ENCODE measurements around the gene MFAP5. TPM values are rescaled to one million over a fixed set of nuclear protein-coding genes. Genes with fewer than 3 reads are reported as not detected.

Gene MFAP5
- total and polyA plus RNA-seq, 2 of the 4 experiments (the other 2 are of a cell fraction): 0.90 to 1.9 TPM

DNA sequence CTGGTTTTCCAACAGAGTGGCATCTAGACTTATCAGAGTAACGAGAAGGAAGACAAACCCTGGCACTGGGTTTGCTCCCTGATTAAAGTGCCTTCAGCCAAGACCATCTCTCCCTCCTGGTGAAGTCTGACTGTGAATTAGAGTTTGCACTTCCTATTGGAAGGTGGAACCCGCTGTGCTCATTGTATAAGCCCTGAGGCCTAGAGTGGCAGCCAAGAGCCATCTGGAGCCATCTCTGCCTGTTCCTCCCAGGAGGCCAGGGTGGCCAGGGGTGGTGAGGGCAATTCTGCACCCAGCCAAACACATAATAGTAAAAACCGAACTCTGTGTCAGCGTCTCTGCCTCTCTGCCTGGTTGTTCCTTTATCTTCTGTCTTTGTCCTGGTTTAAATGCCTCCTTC is 25.0 kb downstream of the MFAP5 start:
- H3K27me3 ChIP-seq (ENCODE audit: control insufficient read depth, insufficient read depth, low read length): 0 out of 2 replicates have a peak, but pooled peaks cover 2% of the 10 kb centered on the region
- H2BK15ac ChIP-seq (ENCODE audit: low read depth, low read length): no peak overlapping the region
- H3K9me3 ChIP-seq (ENCODE audit: control insufficient read depth, insufficient read depth, low read length): no peaks in the 10 kb centered on the region
- no peak overlapping the region for H3K4me2 ChIP-seq (ENCODE audit: low read depth, low read length)
- H4K5ac ChIP-seq (ENCODE audit: low read depth, low read length): no peak overlapping the region
- DNase-seq: no peak
- no TSS peak for BruUV-seq (replicated peaks)
- no peak overlapping the region for H2AK5ac ChIP-seq (ENCODE audit: low read depth, low read length)
- no peak overlapping the region for H4K91ac ChIP-seq (ENCODE audit: insufficient read depth, low read depth, low read length)
- H3K27ac ChIP-seq (ENCODE audit: insufficient read depth, low read length): no peak overlapping the region
- no peak for ATAC-seq (ENCODE audit: low read depth)
- H3K9ac ChIP-seq (ENCODE audit: low read depth, low read length): no peak overlapping the region
- intact Hi-C loops (cut with micrococcal nuclease): no loop called here
- H3K56ac ChIP-seq (ENCODE audit: extremely low read depth, insufficient read depth, low read length): no peak overlapping the region
- dilution Hi-C loops (cut with HindIII; ENCODE audit: low sequenced_read_pairs, unreplicated experiment): no loop called here
- POLR2A ChIA-PET (ENCODE audit: unreplicated experiment): no interaction called here
- no CpG with 5 or more reads among the region's 4 CpGs for WGBS, 2 experiments (ENCODE audit: extremely low coverage in 2 of 2, insufficient read length in 1 of 2)
- no peak overlapping the region for H2AK9ac ChIP-seq (replicated peaks; ENCODE audit: low read depth, low read length, poor library complexity)
- H3K36me3 ChIP-seq (ENCODE audit: control insufficient read depth, insufficient read depth, low read length): no peaks in the 10 kb centered on the region
- TF ChIP-seq NFE2L2 (IDR thresholded peaks at IDR 0.05; ENCODE audit: low read depth, low read length) (no peak), CEBPB (IDR thresholded peaks at IDR 0.05; ENCODE audit: low read depth, low read length) (no peak), SMC3 (IDR thresholded peaks at IDR 0.05; ENCODE audit: low read depth, low read length) (no peak), BHLHE40 (IDR thresholded peaks at IDR 0.05; ENCODE audit: low read depth, low read length) (no peak), MAZ (IDR thresholded peaks at IDR 0.05; ENCODE audit: borderline replicate concordance, low read depth, low read length) (no peak), MXI1 (IDR thresholded peaks at IDR 0.05; ENCODE audit: borderline replicate concordance, low read depth, low read length) (no peak), RFX5 (IDR thresholded peaks at IDR 0.05; ENCODE audit: low read depth, low read length) (no peak), CHD1 (IDR thresholded peaks at IDR 0.05; ENCODE audit: low read depth, low read length) (no peak), RCOR1 (IDR thresholded peaks at IDR 0.05; ENCODE audit: insufficient replicate concordance, low read length) (no peak), RAD21 (IDR thresholded peaks at IDR 0.05; ENCODE audit: low read length) (no peak)
- TF ChIP-seq, protein P1, sequence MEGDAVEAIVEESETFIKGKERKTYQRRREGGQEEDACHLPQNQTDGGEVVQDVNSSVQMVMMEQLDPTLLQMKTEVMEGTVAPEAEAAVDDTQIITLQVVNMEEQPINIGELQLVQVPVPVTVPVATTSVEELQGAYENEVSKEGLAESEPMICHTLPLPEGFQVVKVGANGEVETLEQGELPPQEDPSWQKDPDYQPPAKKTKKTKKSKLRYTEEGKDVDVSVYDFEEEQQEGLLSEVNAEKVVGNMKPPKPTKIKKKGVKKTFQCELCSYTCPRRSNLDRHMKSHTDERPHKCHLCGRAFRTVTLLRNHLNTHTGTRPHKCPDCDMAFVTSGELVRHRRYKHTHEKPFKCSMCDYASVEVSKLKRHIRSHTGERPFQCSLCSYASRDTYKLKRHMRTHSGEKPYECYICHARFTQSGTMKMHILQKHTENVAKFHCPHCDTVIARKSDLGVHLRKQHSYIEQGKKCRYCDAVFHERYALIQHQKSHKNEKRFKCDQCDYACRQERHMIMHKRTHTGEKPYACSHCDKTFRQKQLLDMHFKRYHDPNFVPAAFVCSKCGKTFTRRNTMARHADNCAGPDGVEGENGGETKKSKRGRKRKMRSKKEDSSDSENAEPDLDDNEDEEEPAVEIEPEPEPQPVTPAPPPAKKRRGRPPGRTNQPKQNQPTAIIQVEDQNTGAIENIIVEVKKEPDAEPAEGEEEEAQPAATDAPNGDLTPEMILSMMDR (conservative IDR thresholded peaks at IDR 0.05; ENCODE audit: low read depth, low read length): no peak
- TF ChIP-seq, protein P2, sequence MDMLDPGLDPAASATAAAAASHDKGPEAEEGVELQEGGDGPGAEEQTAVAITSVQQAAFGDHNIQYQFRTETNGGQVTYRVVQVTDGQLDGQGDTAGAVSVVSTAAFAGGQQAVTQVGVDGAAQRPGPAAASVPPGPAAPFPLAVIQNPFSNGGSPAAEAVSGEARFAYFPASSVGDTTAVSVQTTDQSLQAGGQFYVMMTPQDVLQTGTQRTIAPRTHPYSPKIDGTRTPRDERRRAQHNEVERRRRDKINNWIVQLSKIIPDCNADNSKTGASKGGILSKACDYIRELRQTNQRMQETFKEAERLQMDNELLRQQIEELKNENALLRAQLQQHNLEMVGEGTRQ (IDR thresholded peaks at IDR 0.05; ENCODE audit: low read depth, low read length): no peak
- H3K9me1 ChIP-seq (ENCODE audit: insufficient read depth, low read length): no peaks in the 10 kb centered on the region
- in situ Hi-C loops (cut with MboI; ENCODE audit: low sequenced_read_pairs): no loop called here
- no peak overlapping the region for H3K14ac ChIP-seq (replicated peaks; ENCODE audit: low read depth, low read length)
- no peak overlapping the region for H2BK20ac ChIP-seq (ENCODE audit: low read depth, low read length)
- H3K4me3 ChIP-seq (ENCODE audit: insufficient read depth, low read depth, low read length): no peak overlapping the region
- no peak overlapping the region for H2BK120ac ChIP-seq (ENCODE audit: low read depth, low read length)
- H3K4ac ChIP-seq (ENCODE audit: low read depth, low read length): no peak overlapping the region
- H3K18ac ChIP-seq (ENCODE audit: low read depth, low read length): no peak overlapping the region
- CTCF ChIA-PET: interaction anchor here (0.6 to 0.8 kb wide), 2 partner anchors 20 to 253 kb away, joined by 3 to 4 read pairs; no protein-coding TSS in a partner anchor
- H4K8ac ChIP-seq (ENCODE audit: low read depth in 2 of 2, low read length in 2 of 2): no peak overlapping the region
- no peak overlapping the region for H2BK5ac ChIP-seq (ENCODE audit: low read depth, low read length, poor library complexity, severe bottlenecking)
- H3K79me1 ChIP-seq (ENCODE audit: low read depth in 1 of 2, low read length in 2 of 2): no peaks in the 10 kb centered on the region
- no peak overlapping the region for H3K23ac ChIP-seq (ENCODE audit: low read depth, low read length)
- H2AFZ ChIP-seq (replicated peaks; ENCODE audit: low read length, poor library complexity): no peak overlapping the region
- no peaks in the 10 kb centered on the region for H4K20me1 ChIP-seq (ENCODE audit: insufficient read depth, low read length)
- H3K4me1 ChIP-seq (ENCODE audit: control insufficient read depth, insufficient read depth, low read length): no peaks in the 10 kb centered on the region
